WTC11 (cell line): ENCODE data around the gene KIAA2012. TPM values are rescaled to one million over a fixed set of nuclear protein-coding genes. Genes with fewer than 3 reads are reported as not detected.

Experiments used
- ATAC-seq: fragments of 200-7000 bp; cut with Tn5 transposase; 2 replicates; pipeline ENCODE4 v1.10.0; 2021; ENCODE audit warnings: mild to moderate bottlenecking, moderate library complexity
- CTCF ChIA-PET: fragments of 300-600 bp; sonication (Branson Sonifier 250); formaldehyde crosslinking; loops from one replicate; lab custom pipeline; 2021; ENCODE audit warnings: antibody characterized with exemption; lab: Charles Lee
- POLR2A ChIA-PET: fragments of 350-600 bp; sonication (Branson Sonifier 250); formaldehyde crosslinking; loops from one replicate; lab custom pipeline; 2021; ENCODE audit warnings: antibody characterized with exemption; lab: Charles Lee
- DNase-seq: peaks from one replicate; pipeline ENCODE4 v3.0.0; 2021; ENCODE audit warnings: low spot score
- H3K27ac Mint-ChIP-seq: 2 replicates; pipeline ENCODE4 v1.8.0; 2021; ENCODE audit warnings: mixed read lengths
- H3K27me3 Mint-ChIP-seq: 2 replicates; pipeline ENCODE4 v1.8.0; 2021; ENCODE audit warnings: low read depth, mild to moderate bottlenecking, moderate library complexity, mixed read lengths
- H3K36me3 Mint-ChIP-seq: 2 replicates; pipeline ENCODE4 v1.8.0; 2021; ENCODE audit warnings: mixed read lengths
- H3K4me1 Mint-ChIP-seq: 2 replicates; pipeline ENCODE4 v1.8.0; 2022; ENCODE audit warnings: mixed read lengths
- H3K4me3 Mint-ChIP-seq: 2 replicates; pipeline ENCODE4 v1.8.0; 2021; ENCODE audit warnings: mild to moderate bottlenecking, moderate library complexity, mixed read lengths
- H3K9me3 Mint-ChIP-seq: 2 replicates; pipeline ENCODE4 v1.8.0; 2021; ENCODE audit warnings: mixed read lengths
- ARID4B ChIP-seq: sonication (generic); formaldehyde crosslinking; IDR thresholded peaks from 2 replicates; pipeline ENCODE4 v1.8.0; 2023; ENCODE audit warnings: missing genetic modification reagents, mild to moderate bottlenecking, borderline replicate concordance
- ATF3 ChIP-seq: sonication (generic); formaldehyde crosslinking; conservative IDR thresholded peaks from 2 replicates; pipeline ENCODE4 v1.8.1; 2022; ENCODE audit warnings: mild to moderate bottlenecking, missing genetic modification reagents
- E2F1 ChIP-seq: sonication (generic); formaldehyde crosslinking; IDR thresholded peaks from 2 replicates; pipeline ENCODE4 v1.8.0; 2022; ENCODE audit warnings: mild to moderate bottlenecking, missing genetic modification reagents
- EMX1 ChIP-seq: fragments of 250-450 bp; sonication (Bioruptor Pico); IDR thresholded peaks from 2 replicates; pipeline ENCODE4 v1.8.0; 2021; ENCODE audit warnings: mild to moderate bottlenecking
- HMGA2 ChIP-seq: fragments of 250-450 bp; sonication (Bioruptor Pico); IDR thresholded peaks from 2 replicates; pipeline ENCODE4 v1.4.0; 2021; ENCODE audit warnings: mild to moderate bottlenecking, moderate library complexity
- IRF1 ChIP-seq: sonication (generic); formaldehyde crosslinking; IDR thresholded peaks from 2 replicates; pipeline ENCODE4 v1.8.0; 2023; ENCODE audit warnings: missing genetic modification reagents
- JAZF1 ChIP-seq: fragments of 250-450 bp; sonication (Bioruptor Pico); IDR thresholded peaks from 2 replicates; pipeline ENCODE4 v1.9.0; 2021; ENCODE audit warnings: moderate library complexity, mild to moderate bottlenecking, inconsistent platforms
- NFE2L1 ChIP-seq: sonication (generic); formaldehyde crosslinking; IDR thresholded peaks from 2 replicates; pipeline ENCODE4 v1.8.1; 2023; ENCODE audit warnings: missing genetic modification reagents
- NFYB ChIP-seq: sonication (generic); formaldehyde crosslinking; conservative IDR thresholded peaks from 2 replicates; pipeline ENCODE4 v1.8.0; 2022; ENCODE audit warnings: low read depth, missing genetic modification reagents
- NR1H2 ChIP-seq: sonication (generic); formaldehyde crosslinking; IDR thresholded peaks from 2 replicates; pipeline ENCODE4 v1.9.0; 2021; ENCODE audit warnings: mild to moderate bottlenecking, moderate library complexity, missing genetic modification reagents
- NR3C1 ChIP-seq: sonication (generic); formaldehyde crosslinking; conservative IDR thresholded peaks from 2 replicates; pipeline ENCODE4 v1.8.1; 2023; ENCODE audit warnings: low read depth, mild to moderate bottlenecking, missing genetic modification reagents
- OVOL2 ChIP-seq: fragments of 250-450 bp; sonication (Bioruptor Pico); IDR thresholded peaks from 2 replicates; pipeline ENCODE4 v1.9.0; 2021; ENCODE audit warnings: mild to moderate bottlenecking, borderline replicate concordance
- PRDM15 ChIP-seq: sonication (generic); formaldehyde crosslinking; IDR thresholded peaks from 2 replicates; pipeline ENCODE4 v1.8.0; 2022; ENCODE audit warnings: missing genetic modification reagents
- SMAD4 ChIP-seq: sonication (generic); formaldehyde crosslinking; IDR thresholded peaks from 2 replicates; pipeline ENCODE4 v1.8.0; 2022; ENCODE audit warnings: mild to moderate bottlenecking, missing genetic modification reagents
- SOX15 ChIP-seq: fragments of 250-450 bp; sonication (Bioruptor Pico); IDR thresholded peaks from 2 replicates; pipeline ENCODE4 v1.9.0; 2021; ENCODE audit warnings: mild to moderate bottlenecking
- TCF7 ChIP-seq: sonication (generic); formaldehyde crosslinking; IDR thresholded peaks from 2 replicates; pipeline ENCODE4 v1.8.0; 2022; ENCODE audit warnings: mild to moderate bottlenecking, low read depth, missing genetic modification reagents, moderate library complexity
- ZBTB43 ChIP-seq: sonication (generic); formaldehyde crosslinking; IDR thresholded peaks from 2 replicates; pipeline ENCODE4 v1.8.1; 2023; ENCODE audit warnings: mild to moderate bottlenecking, missing genetic modification reagents
- ZNF121 ChIP-seq: sonication (generic); formaldehyde crosslinking; IDR thresholded peaks from 2 replicates; pipeline ENCODE4 v1.8.0; 2023; ENCODE audit warnings: missing genetic modification reagents
- ZNF138 ChIP-seq: sonication (generic); formaldehyde crosslinking; conservative IDR thresholded peaks from 2 replicates; pipeline ENCODE4 v1.8.1; 2022; ENCODE audit warnings: mild to moderate bottlenecking, moderate library complexity, missing genetic modification reagents
- ZNF232 ChIP-seq: sonication (generic); formaldehyde crosslinking; IDR thresholded peaks from 2 replicates; pipeline ENCODE4 v1.8.0; 2022; ENCODE audit warnings: mild to moderate bottlenecking, missing genetic modification reagents
- ZNF532 ChIP-seq: fragments of 250-450 bp; sonication (Bioruptor Pico); IDR thresholded peaks from 2 replicates; pipeline ENCODE4 v1.9.0; 2021; ENCODE audit warnings: mild to moderate bottlenecking, borderline replicate concordance
- total RNA-seq: library from RNA; stranded (reverse); gene quantifications from 3 replicates; pipeline ENCODE4 v1.2.3, GENCODE V29; 2021

The KIAA2012 gene
- total RNA-seq, 1 experiment from 2014 or later: not detected

- DNase-seq: no peak
- no peak for TF ChIP-seq SOX15 (CRISPR knock-in tag)
- no peak for TF ChIP-seq ATF3 (CRISPR knock-in tag)
- no peak for TF ChIP-seq EMX1
- no peak for TF ChIP-seq ZNF121 (CRISPR knock-in tag)
- TF ChIP-seq PRDM15 (CRISPR knock-in tag): no peak
- no peak for TF ChIP-seq HMGA2 (CRISPR knock-in tag)
- TF ChIP-seq, all 79 proteins: peak for 0
- Mint-ChIP-seq H3K27ac (no peak overlapping the region), H3K4me1 (peaks cover 31% of the 10 kb centered on the region), H3K27me3 (peaks cover 30% of the 10 kb centered on the region), H3K4me3 (no peak overlapping the region), H3K36me3 (no peaks in the 10 kb centered on the region), H3K9me3 (no peaks in the 10 kb centered on the region)
- ChIA-PET CTCF (interaction anchor here (1.2 kb wide), 1 partner anchor 10 kb away, joined by 3 read pairs; no protein-coding TSS in a partner anchor), POLR2A (no interaction called here)
- no peak for ATAC-seq
Measured at GRCh38 chr2:202049840-202050239, 23.2 kb upstream of the KIAA2012 start.

- POLR2A ChIA-PET: no interaction called here
- no peak for TF ChIP-seq IRF1 (CRISPR knock-in tag)
- no peak for TF ChIP-seq SMAD4 (CRISPR knock-in tag)
- no peak for TF ChIP-seq JAZF1 (CRISPR knock-in tag)
- no peak for TF ChIP-seq ZNF138 (CRISPR knock-in tag)
- TF ChIP-seq NFYB: no peak
- no peak for TF ChIP-seq ARID4B (CRISPR knock-in tag)
- TF ChIP-seq ZBTB43: no peak
- no peak for TF ChIP-seq TCF7
- no peak for TF ChIP-seq ZNF532 (CRISPR knock-in tag)
- TF ChIP-seq HMGA2 (CRISPR knock-in tag): no peak
- TF ChIP-seq ZNF232: no peak
- TF ChIP-seq NFE2L1: no peak
- no peak for TF ChIP-seq NR3C1 (CRISPR knock-in tag)
- TF ChIP-seq E2F1 (CRISPR knock-in tag): no peak
- TF ChIP-seq OVOL2 (CRISPR knock-in tag): no peak
- TF ChIP-seq NR1H2 (CRISPR knock-in tag): no peak
- no peaks in the 10 kb centered on the region for H3K9me3 Mint-ChIP-seq
- peaks cover 31% of the 10 kb centered on the region for H3K27me3 Mint-ChIP-seq
- H3K4me1 Mint-ChIP-seq: peaks cover 31% of the 10 kb centered on the region
- H3K4me3 Mint-ChIP-seq: no peak overlapping the region
- DNase-seq (no peak), ATAC-seq (no peak)
- no peaks in the 10 kb centered on the region for H3K36me3 Mint-ChIP-seq
- H3K27ac Mint-ChIP-seq: no peak overlapping the region
- CTCF ChIA-PET: no interaction called here
Measured at GRCh38 chr2:202050652-202051051, 22.4 kb upstream of the KIAA2012 start.
